Endodermal cell (in vitro differentiated cells): Measurements from ENCODE around the gene MARK1. TPM values are rescaled to one million over a fixed set of nuclear protein-coding genes. Genes with fewer than 3 reads are reported as not detected.

ENCODE experiments used
- DNase-seq: peaks from one replicate; pipeline ENCODE4 v3.0.0-alpha.2; 2017
- H3K27ac ChIP-seq: 2 replicates; pipeline ENCODE4 v1.5.1; 2013; ENCODE audit warnings: mild to moderate bottlenecking, low read depth, low read length, moderate library complexity
- H3K27me3 ChIP-seq: 2 replicates; pipeline ENCODE4 v1.6.1; 2013; ENCODE audit warnings: mild to moderate bottlenecking, low read length, moderate library complexity; ENCODE audit not compliant: insufficient read depth, control insufficient read depth, poor library complexity, severe bottlenecking
- H3K36me3 ChIP-seq: 2 replicates; pipeline ENCODE4 v1.7.0; 2013; ENCODE audit warnings: mild to moderate bottlenecking, low read length, moderate library complexity; ENCODE audit not compliant: control insufficient read depth, insufficient read depth
- H3K4me1 ChIP-seq: one replicate; pipeline ENCODE4 v1.7.0; 2013; ENCODE audit warnings: low read length; ENCODE audit not compliant: control insufficient read depth, insufficient read depth
- H3K4me3 ChIP-seq: 2 replicates; pipeline ENCODE4 v1.5.1; 2013; ENCODE audit warnings: mild to moderate bottlenecking, low read length, moderate library complexity
- H3K9ac ChIP-seq: 2 replicates; pipeline ENCODE4 v1.6.1; 2013; ENCODE audit warnings: mild to moderate bottlenecking, low read length, moderate library complexity; ENCODE audit not compliant: poor library complexity, severe bottlenecking; ENCODE audit errors: extremely low read depth
- H3K9me3 ChIP-seq: 2 replicates; pipeline ENCODE4 v1.6.1; 2013; ENCODE audit warnings: mild to moderate bottlenecking, low read length, moderate library complexity; ENCODE audit not compliant: control insufficient read depth
- H3K27ac Mint-ChIP-seq: 2 replicates; pipeline ENCODE4 v1.8.0; 2020; ENCODE audit warnings: mixed read lengths
- H3K27me3 Mint-ChIP-seq: 2 replicates; pipeline ENCODE4 v1.8.0; 2021; ENCODE audit warnings: mild to moderate bottlenecking, mixed read lengths; ENCODE audit not compliant: insufficient read depth
- H3K36me3 Mint-ChIP-seq: 2 replicates; pipeline ENCODE4 v1.8.0; 2020; ENCODE audit warnings: low read depth, mixed read lengths
- H3K4me1 Mint-ChIP-seq: 2 replicates; pipeline ENCODE4 v1.8.0; 2020; ENCODE audit warnings: mixed read lengths
- H3K4me3 Mint-ChIP-seq: 2 replicates; pipeline ENCODE4 v1.8.0; 2020; ENCODE audit warnings: mild to moderate bottlenecking, moderate library complexity, mixed read lengths
- H3K9me3 Mint-ChIP-seq: 2 replicates; pipeline ENCODE4 v1.8.0; 2020; ENCODE audit warnings: mild to moderate bottlenecking, mixed read lengths
- CTCF ChIP-seq: fragments of 200-600 bp; sonication (generic); conservative IDR thresholded peaks from 2 replicates; pipeline ENCODE4 v1.5.0; 2021; ENCODE audit warnings: antibody characterized with exemption, mild to moderate bottlenecking
- WGBS, 2 experiments: methylation state at CpG; one replicate each; pipeline versions ENCODE4 v1.1.5 to v1.1.7; 2013; ENCODE audit warnings: missing lambda C conversion rate in 2 of 2, mixed read lengths in 1 of 2; ENCODE audit not compliant: insufficient coverage in 1 of 2, insufficient read length in 1 of 2; 5-methylcytosine and 5-hydroxymethylcytosine counted together
- total RNA-seq, 2 donors: library from RNA; stranded (reverse); fragmentation: NEBNext Ultra II Directional in 1 of 2; extraction: Animal tissue kit (Norgen Biotek cat#: 25700) in 1 of 2; gene quantifications; 2 replicates in 1 of 2; 3 replicates in 1 of 2; pipeline ENCODE4 v1.2.1, GENCODE V29; 2021

Gene MARK1
- total RNA-seq, 2 donors from 2014 or later: 8.8 to 12.6 TPM

GRCh38 chr1:220485131-220485530 is 42.8 kb upstream of the MARK1 start:
- no peak overlapping the region for H3K9ac ChIP-seq
- Mint-ChIP-seq H3K4me1 (peaks cover 8% of the 10 kb centered on the region), H3K9me3 (no peaks in the 10 kb centered on the region), H3K27me3 (no peaks in the 10 kb centered on the region), H3K4me3 (no peak overlapping the region), H3K36me3 (no peaks in the 10 kb centered on the region), H3K27ac (no peak overlapping the region)
- DNase-seq: peak; percentile 54
- no peaks in the 10 kb centered on the region for H3K27me3 ChIP-seq
- no peaks in the 10 kb centered on the region for H3K36me3 ChIP-seq
- no peaks in the 10 kb centered on the region for H3K4me1 ChIP-seq
- no peaks in the 10 kb centered on the region for H3K9me3 ChIP-seq
- H3K4me3 ChIP-seq: no peak overlapping the region
- 73 to 77% methylated on average over 2 to 3 of the region's 3 CpGs for WGBS, 2 experiments
- no peak overlapping the region for H3K27ac ChIP-seq
- peak; percentile 61 for TF ChIP-seq CTCF

- 92 to 98% methylated on average over 6 of the region's 6 CpGs for WGBS, 2 experiments
- Mint-ChIP-seq H3K4me3 (no peak overlapping the region), H3K36me3 (no peaks in the 10 kb centered on the region), H3K4me1 (peaks cover 8% of the 10 kb centered on the region), H3K27ac (no peak overlapping the region), H3K27me3 (no peaks in the 10 kb centered on the region), H3K9me3 (no peaks in the 10 kb centered on the region)
- H3K27ac ChIP-seq: no peak overlapping the region
- H3K4me3 ChIP-seq: no peak overlapping the region
- H3K9ac ChIP-seq: no peak overlapping the region
- TF ChIP-seq CTCF: no peak
- no peak for DNase-seq
- no peaks in the 10 kb centered on the region for H3K4me1 ChIP-seq
- no peaks in the 10 kb centered on the region for H3K36me3 ChIP-seq
- no peaks in the 10 kb centered on the region for H3K27me3 ChIP-seq
- H3K9me3 ChIP-seq: no peaks in the 10 kb centered on the region
These were observed 42.1 kb upstream of the MARK1 start for GRCh38 chr1:220485791-220486190.

GRCh38 chr1:220487297-220487820 is 40.6 kb upstream of the MARK1 start:
- Mint-ChIP-seq H3K4me3 (no peak overlapping the region), H3K9me3 (no peaks in the 10 kb centered on the region), H3K36me3 (no peaks in the 10 kb centered on the region), H3K4me1 (peaks cover 8% of the 10 kb centered on the region), H3K27me3 (no peaks in the 10 kb centered on the region), H3K27ac (no peak overlapping the region)
- Histone ChIP-seq H3K9ac (no peak overlapping the region), H3K36me3 (no peaks in the 10 kb centered on the region), H3K4me1 (no peaks in the 10 kb centered on the region), H3K9me3 (no peaks in the 10 kb centered on the region), H3K27ac (no peak overlapping the region), H3K27me3 (no peaks in the 10 kb centered on the region), H3K4me3 (no peak overlapping the region)
- 91 to 92% methylated on average over 4 to 5 of the region's 5 CpGs for WGBS, 2 experiments
- TF ChIP-seq CTCF: no peak
- no peak for DNase-seq
